H9 (cell line): ENCODE data around the gene ENO1. TPM values are rescaled to one million over a fixed set of nuclear protein-coding genes. Genes with fewer than 3 reads are reported as not detected.

ENCODE experiments used
- DNase-seq: peaks from one replicate; pipeline ENCODE4 v3.0.0-alpha.2; 2017
- H2AFZ ChIP-seq: one replicate; pipeline ENCODE4 v1.6.1; 2013; ENCODE audit warnings: mild to moderate bottlenecking, low read length, control low read depth, moderate library complexity
- H2AK5ac ChIP-seq: 2 replicates; pipeline ENCODE4 v1.6.1; 2013; ENCODE audit warnings: low read length, control low read depth, mixed read lengths; ENCODE audit not compliant: insufficient read length
- H2BK120ac ChIP-seq: one replicate; pipeline ENCODE4 v1.6.1; 2013; ENCODE audit warnings: low read depth, mild to moderate bottlenecking, low read length, control low read depth, inconsistent platforms; ENCODE audit not compliant: poor library complexity, severe bottlenecking
- H2BK12ac ChIP-seq: 2 replicates; pipeline ENCODE4 v1.6.1; 2013; ENCODE audit warnings: low read length, control low read depth, mixed read lengths, low read depth; ENCODE audit not compliant: insufficient read length
- H2BK15ac ChIP-seq: 2 replicates; pipeline ENCODE4 v1.6.1; 2013; ENCODE audit warnings: low read depth, low read length, control low read depth
- H2BK20ac ChIP-seq: one replicate; pipeline ENCODE4 v1.6.1; 2013; ENCODE audit warnings: low read depth, mild to moderate bottlenecking, low read length, control low read depth, inconsistent platforms; ENCODE audit not compliant: poor library complexity, severe bottlenecking
- H2BK5ac ChIP-seq: 2 replicates; pipeline ENCODE4 v1.6.1; 2013; ENCODE audit warnings: low read length, control low read depth, mixed read lengths; ENCODE audit not compliant: insufficient read length
- H3K14ac ChIP-seq: 2 replicates; pipeline ENCODE4 v1.6.1; 2013; ENCODE audit warnings: low read length, control low read depth; ENCODE audit not compliant: insufficient read depth
- H3K18ac ChIP-seq: 2 replicates; pipeline ENCODE4 v1.6.1; 2013; ENCODE audit warnings: low read depth, mild to moderate bottlenecking, mixed read lengths, low read length, control low read depth; ENCODE audit not compliant: insufficient read length
- H3K23ac ChIP-seq: 2 replicates; pipeline ENCODE4 v1.6.1; 2013; ENCODE audit warnings: low read length, control low read depth, mixed read lengths, low read depth; ENCODE audit not compliant: insufficient read length
- H3K23me2 ChIP-seq: 2 replicates; pipeline ENCODE4 v1.6.1; 2013; ENCODE audit warnings: low read depth, mild to moderate bottlenecking, mixed read lengths, low read length, control low read depth; ENCODE audit not compliant: insufficient read length, poor library complexity, severe bottlenecking
- H3K27ac ChIP-seq: 2 replicates; pipeline ENCODE4 v1.5.1; 2013; ENCODE audit warnings: low read length, control low read depth, mixed read lengths, low read depth; ENCODE audit not compliant: insufficient read length
- H3K27me3 ChIP-seq: 2 replicates; pipeline ENCODE4 v1.6.1; 2013; ENCODE audit warnings: low read length, control low read depth, inconsistent platforms; ENCODE audit not compliant: insufficient read depth
- H3K4ac ChIP-seq: 2 replicates; pipeline ENCODE4 v1.6.1; 2013; ENCODE audit warnings: low read depth, mild to moderate bottlenecking, control low read depth, inconsistent platforms, low read length, moderate library complexity
- H3K4me1 ChIP-seq: 2 replicates; pipeline ENCODE4 v1.6.1; 2013; ENCODE audit warnings: low read length, control low read depth, inconsistent platforms; ENCODE audit not compliant: insufficient read depth
- H3K4me2 ChIP-seq: 2 replicates; pipeline ENCODE4 v1.6.1; 2013; ENCODE audit warnings: low read length, control low read depth, mixed read lengths; ENCODE audit not compliant: insufficient read length, insufficient read depth
- H3K56ac ChIP-seq: 2 replicates; pipeline ENCODE4 v1.6.1; 2013; ENCODE audit warnings: low read depth, mild to moderate bottlenecking, mixed read lengths, low read length, control low read depth; ENCODE audit not compliant: insufficient read length
- H3K79me1 ChIP-seq: 2 replicates; pipeline ENCODE4 v1.6.1; 2013; ENCODE audit warnings: low read depth, mild to moderate bottlenecking, moderate library complexity, low read length, control low read depth, inconsistent platforms; ENCODE audit not compliant: insufficient read depth, poor library complexity, severe bottlenecking
- H3K79me2 ChIP-seq: 2 replicates; pipeline ENCODE4 v1.6.1; 2013; ENCODE audit warnings: low read length, control low read depth, inconsistent platforms; ENCODE audit not compliant: insufficient read depth
- H3K9ac ChIP-seq: 2 replicates; pipeline ENCODE4 v1.6.1; 2013; ENCODE audit warnings: low read length, control low read depth, mixed read lengths; ENCODE audit not compliant: insufficient read length; ENCODE audit errors: extremely low read depth
- H3K9me3 ChIP-seq: one replicate; pipeline ENCODE4 v1.6.1; 2013; ENCODE audit warnings: low read depth, low read length, inconsistent platforms; ENCODE audit not compliant: control insufficient read depth
- H3T11ph ChIP-seq: one replicate; pipeline ENCODE4 v1.6.1; 2013; ENCODE audit warnings: mild to moderate bottlenecking, low read length, control low read depth, inconsistent platforms
- H4K20me1 ChIP-seq: one replicate; pipeline ENCODE4 v1.6.1; 2013; ENCODE audit not compliant: control insufficient read depth, insufficient read length, insufficient read depth
- H4K5ac ChIP-seq: 2 replicates; pipeline ENCODE4 v1.6.1; 2013; ENCODE audit warnings: low read depth, mild to moderate bottlenecking, mixed read lengths, low read length, control low read depth; ENCODE audit not compliant: insufficient read length
- H4K8ac ChIP-seq: replicated peaks from 2 replicates; pipeline ENCODE4 v1.6.1; 2013; ENCODE audit warnings: low read length, control low read depth, mixed read lengths, low read depth; ENCODE audit not compliant: insufficient read length
- H4K91ac ChIP-seq: 2 replicates; pipeline ENCODE4 v1.6.1; 2013; ENCODE audit warnings: low read depth, mild to moderate bottlenecking, moderate library complexity, mixed read lengths, low read length, control low read depth; ENCODE audit not compliant: insufficient read length
- H3K27ac Mint-ChIP-seq, 3 experiments: 2 replicates in 2 of 3; 3 replicates in 1 of 3; pipeline ENCODE4 v1.8.0; 2020 to 2021; ENCODE audit warnings: mixed read lengths in 3 of 3, mild to moderate bottlenecking in 1 of 3, moderate library complexity in 1 of 3
- H3K27me3 Mint-ChIP-seq: 2 replicates; pipeline ENCODE4 v1.8.0; 2021; ENCODE audit warnings: low read depth, mild to moderate bottlenecking, moderate library complexity, mixed read lengths
- H3K36me3 Mint-ChIP-seq, 3 experiments: 2 replicates in 2 of 3; 3 replicates in 1 of 3; pipeline ENCODE4 v1.8.0; 2020 to 2021; ENCODE audit warnings: low read depth in 3 of 3, mixed read lengths in 3 of 3; ENCODE audit not compliant: insufficient read depth in 1 of 3
- H3K4me1 Mint-ChIP-seq, 2 experiments: 2 replicates each; pipeline ENCODE4 v1.8.0; 2020; ENCODE audit warnings: mixed read lengths in 2 of 2
- H3K4me3 Mint-ChIP-seq, 2 experiments: 2 replicates in 1 of 2; 3 replicates in 1 of 2; pipeline ENCODE4 v1.8.0; 2020 to 2021; ENCODE audit warnings: mild to moderate bottlenecking in 2 of 2, mixed read lengths in 2 of 2, moderate library complexity in 1 of 2
- H3K9me3 Mint-ChIP-seq, 2 experiments: 2 replicates in 1 of 2; 3 replicates in 1 of 2; pipeline ENCODE4 v1.8.0; 2020; ENCODE audit warnings: mild to moderate bottlenecking in 2 of 2, mixed read lengths in 2 of 2, moderate library complexity in 1 of 2
- CTCF ChIP-seq: fragments of 200-600 bp; sonication (generic); conservative IDR thresholded peaks from 3 replicates; pipeline ENCODE4 v1.8.0; 2021; ENCODE audit warnings: antibody characterized with exemption, mild to moderate bottlenecking
- WGBS: extraction: QIAGEN DNeasy Blood & Tissue Kit; methylation state at CpG from one replicate; pipeline ENCODE4 v1.1.7; 2013; ENCODE audit warnings: missing lambda C conversion rate, low lambda C conversion rate, mixed read lengths; ENCODE audit not compliant: insufficient read length; ENCODE audit errors: extremely low coverage; 5-methylcytosine and 5-hydroxymethylcytosine counted together
- total RNA-seq: library from RNA; stranded (reverse); gene quantifications from 2 replicates; pipeline ENCODE4 v1.2.1, GENCODE V29; 2021

ENO1 gene
- total RNA-seq, 1 experiment from 2014 or later, result 1,781 TPM

DNA sequence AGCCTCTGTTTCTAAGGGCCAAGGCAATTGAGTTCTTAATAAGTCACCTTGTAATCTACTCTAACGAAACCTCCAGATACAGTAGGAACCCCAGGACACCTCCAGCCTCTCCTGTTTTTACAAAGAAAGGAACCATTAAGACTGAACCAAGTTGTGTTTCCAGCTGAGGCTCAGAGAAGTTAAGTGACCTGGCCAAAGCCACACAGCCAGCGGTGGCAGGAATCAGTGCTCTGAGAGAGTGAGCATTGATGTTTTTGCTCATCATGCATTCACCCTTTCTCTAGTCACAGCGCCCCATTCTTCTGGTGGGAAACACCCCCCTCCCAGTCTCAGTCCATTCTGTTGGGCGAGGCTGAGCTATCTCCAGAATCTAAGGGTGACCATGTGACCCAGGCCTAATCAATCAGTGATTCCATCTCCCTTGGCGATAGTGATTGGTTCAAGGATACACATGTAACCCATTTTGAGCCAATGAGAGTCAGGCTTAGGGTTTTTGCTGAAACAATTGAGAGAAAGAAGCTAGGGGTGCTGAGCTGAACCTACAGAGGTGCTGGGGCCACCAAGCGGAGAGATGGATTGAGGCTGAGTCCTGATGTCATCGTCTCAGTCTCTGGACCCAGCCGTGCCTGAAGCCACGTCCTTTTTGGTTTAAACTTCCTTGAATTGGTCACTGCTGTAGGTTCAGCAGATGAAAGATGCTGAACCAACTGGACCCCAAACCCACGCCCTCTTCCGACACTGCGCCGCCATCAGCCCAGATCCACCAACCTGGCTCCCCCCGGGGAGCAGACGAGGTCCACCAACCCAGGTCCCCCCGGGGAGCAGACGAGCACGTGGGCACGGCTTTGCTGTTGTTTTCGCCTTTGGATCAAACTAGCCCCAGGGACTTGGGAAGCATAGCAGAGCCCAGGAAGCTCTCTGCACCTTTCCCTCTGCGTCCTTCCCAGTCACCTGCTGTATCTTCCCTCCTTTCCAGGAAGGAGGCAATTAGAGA lies 33.1 kb downstream of the ENO1 start:
- TF ChIP-seq CTCF, result no peak
- Histone ChIP-seq H4K20me1 (no peaks in the 10 kb centered on the region), H3K27ac (no peak overlapping the region), H2AFZ (no peak overlapping the region), H3K9ac (no peak overlapping the region), H4K5ac (no peak overlapping the region), H2BK15ac (no peak overlapping the region), H3K4me2 (no peak overlapping the region), H2BK12ac (no peak overlapping the region), H3K4ac (no peak overlapping the region), H3K18ac (no peak overlapping the region), H3K23ac (no peak overlapping the region), H4K8ac (no peak overlapping the region), H3K23me2 (no peaks in the 10 kb centered on the region), H2BK20ac (no peak overlapping the region), H3K27me3 (no peaks in the 10 kb centered on the region), H4K91ac (no peak overlapping the region), H3K9me3 (no peaks in the 10 kb centered on the region), H3T11ph (no peak overlapping the region), H3K14ac (no peak overlapping the region), H2AK5ac (no peak overlapping the region), H3K79me1 (no peaks in the 10 kb centered on the region), H2BK5ac (no peak overlapping the region), H3K56ac (no peak overlapping the region), H3K79me2 (no peaks in the 10 kb centered on the region), H3K4me1 (no peaks in the 10 kb centered on the region), H2BK120ac (no peak overlapping the region)
- peaks cover 3 to 5% of the 10 kb centered on the region in 2 experiments; a peak in 4 of 5 replicates for H3K9me3 Mint-ChIP-seq
- no peaks in the 10 kb centered on the region; the same call in none of the 2 replicates for H3K27me3 Mint-ChIP-seq
- DNase-seq, result no peak
- H3K4me3 Mint-ChIP-seq, result no peak overlapping the region
- peaks cover 10 to 13% of the 10 kb centered on the region in 2 experiments for H3K4me1 Mint-ChIP-seq
- peaks cover 0 to 3% (median 0%) of the 10 kb centered on the region in 3 experiments; a peak in 1 of 7 replicates for H3K36me3 Mint-ChIP-seq
- no peak overlapping the region for H3K27ac Mint-ChIP-seq
- no CpG with 5 or more reads among the region's 21 CpGs for WGBS
